ENCODE data around the gene CLDN6. TPM values are rescaled to one million over a fixed set of nuclear protein-coding genes. Genes with fewer than 3 reads are reported as not detected.
A peak's percentile ranks its signal among the peaks of the same experiment; 100 is the strongest.

The CLDN6 gene
- total and polyA plus RNA-seq, 9 of the 15 experiments (the other 6 are each of a cell fraction or from before 2014, with no cell fraction given), result 0.22 to 0.75 (median 0.38) TPM; not detected in 3

- no peak for TF ChIP-seq HMGXB4 (CRISPR knock-in tag; IDR thresholded peaks at IDR 0.05)
- TF ChIP-seq ZBTB43 (CRISPR knock-in tag; IDR thresholded peaks at IDR 0.05), result no peak
- no peak for TF ChIP-seq ZNF518B (CRISPR knock-in tag; IDR thresholded peaks at IDR 0.05)
- no peak for TF ChIP-seq TBL1XR1 (IDR thresholded peaks at IDR 0.05; ENCODE audit: low read length in 2 of 2)
- no peak for TF ChIP-seq CBFA2T3 (IDR thresholded peaks at IDR 0.05)
- no peak for TF ChIP-seq ARID3A (IDR thresholded peaks at IDR 0.05; ENCODE audit: borderline replicate concordance, low read depth, low read length)
- TF ChIP-seq TAF9B (IDR thresholded peaks at IDR 0.05; ENCODE audit: partially characterized antibody), result peak; percentile 59
- TF ChIP-seq RAD51 (IDR thresholded peaks at IDR 0.05; ENCODE audit: borderline replicate concordance, low read depth), result 0 out of 2 replicates have a peak, but pooled peaks have one; percentile 6
- TF ChIP-seq ZNF589 (CRISPR knock-in tag; IDR thresholded peaks at IDR 0.05; ENCODE audit: low read depth), result peak; percentile 77
- no peak for TF ChIP-seq ILK (tag; IDR thresholded peaks at IDR 0.05; ENCODE audit: borderline replicate concordance, low read depth)
- no peak; the same call in 1 of the 2 replicates for TF ChIP-seq BRD4 (IDR thresholded peaks at IDR 0.05)
- TF ChIP-seq THRAP3 (IDR thresholded peaks at IDR 0.05; ENCODE audit: borderline replicate concordance), result no peak
- no peak for TF ChIP-seq SMAD1 (IDR thresholded peaks at IDR 0.05; ENCODE audit: low read depth, low read length, partially characterized antibody)
- peak; percentile 33 for TF ChIP-seq BRD9 (IDR thresholded peaks at IDR 0.05; ENCODE audit: low read depth, partially characterized antibody)
- TF ChIP-seq ZBED1 (IDR thresholded peaks at IDR 0.05), result no peak
- no peak for TF ChIP-seq ZNF232 (CRISPR knock-in tag; IDR thresholded peaks at IDR 0.05)
Observed at GRCh38 chr16:2981177-2981898, 36.6 kb downstream of the CLDN6 start (continued).

Data from K562 (cell line).